B cell (primary cell): ENCODE measurements around the gene CDKAL1. TPM values are rescaled to one million over a fixed set of nuclear protein-coding genes. Genes with fewer than 3 reads are reported as not detected.

ENCODE experiments used
- ATAC-seq: fragments of 200-7000 bp; cut with Tn5 transposase; one replicate; pipeline ENCODE4 v1.10.0; 2021; ENCODE audit warnings: low read depth, mild to moderate bottlenecking, moderate number of reproducible peaks, moderate library complexity
- CTCF ChIA-PET: fragments of 350-600 bp; sonication (Branson Sonifier 250); formaldehyde crosslinking; loops from one replicate; lab custom pipeline; 2021; ENCODE audit warnings: antibody characterized with exemption, inconsistent platforms; lab: Charles Lee
- POLR2A ChIA-PET: fragments of 350-600 bp; sonication (Branson Sonifier 250); formaldehyde crosslinking; loops from one replicate; lab custom pipeline; 2021; ENCODE audit warnings: antibody characterized with exemption; lab: Charles Lee
- DNase-seq: peaks from one replicate; pipeline ENCODE4 v3.0.0; 2013
- H2AFZ ChIP-seq: 2 replicates; pipeline ENCODE4 v1.6.1; 2012; ENCODE audit warnings: mild to moderate bottlenecking, low read depth, low read length; ENCODE audit not compliant: insufficient read depth, poor library complexity, severe bottlenecking
- H3K27ac ChIP-seq, 2 donors: 1 replicate in 1 of 2; 2 replicates in 1 of 2; pipeline ENCODE4 v1.5.1; 2012 to 2013; ENCODE audit warnings: low read length in 2 of 2, mild to moderate bottlenecking in 2 of 2, moderate library complexity in 1 of 2
- H3K27me3 ChIP-seq, 4 experiments: fragments of 200-600 bp in 1 of 4; sonication (generic) in 1 of 4; replicated peaks in 1 of 4; 1 replicate in 2 of 4; 2 replicates in 2 of 4; pipeline versions ENCODE4 v1.6.1 to v1.7.0; 2013 to 2016; ENCODE audit warnings: low read length in 3 of 4, mild to moderate bottlenecking in 2 of 4, mixed read lengths in 1 of 4, moderate library complexity in 1 of 4; ENCODE audit not compliant: insufficient read depth in 4 of 4, control insufficient read depth in 3 of 4; ENCODE audit errors: control extremely low read depth in 1 of 4
- H3K36me3 ChIP-seq, 2 experiments: replicated peaks in 1 of 2; 1 replicate in 1 of 2; 2 replicates in 1 of 2; pipeline versions ENCODE4 v1.6.1 to v1.7.1; 2013; ENCODE audit warnings: low read length in 1 of 2; ENCODE audit not compliant: insufficient read depth in 2 of 2, control insufficient read depth in 1 of 2; ENCODE audit errors: control extremely low read depth in 1 of 2, extremely low read depth in 1 of 2
- H3K4me1 ChIP-seq, 2 donors: fragments of 200-600 bp in 1 of 2; sonication (generic) in 1 of 2; 1 replicate in 1 of 2; 2 replicates in 1 of 2; pipeline versions ENCODE4 v1.5.1 to v1.6.1; 2013 to 2017; ENCODE audit warnings: low read length in 2 of 2; ENCODE audit not compliant: control insufficient read depth in 2 of 2, insufficient read depth in 2 of 2
- H3K4me2 ChIP-seq: replicated peaks from 2 replicates; pipeline ENCODE3; 2012; ENCODE audit warnings: mild to moderate bottlenecking, low read depth, low read length; ENCODE audit not compliant: poor library complexity, severe bottlenecking
- H3K4me3 ChIP-seq, 5 experiments: fragments of 200-600 bp in 1 of 5; sonication (generic) in 1 of 5; 1 replicate in 3 of 5; 2 replicates in 2 of 5; pipeline versions ENCODE4 v1.5.1 to v1.7.0; 2011 to 2016; ENCODE audit warnings: low read length in 4 of 5, mild to moderate bottlenecking in 4 of 5, low read depth in 2 of 5, control low read depth in 1 of 5, moderate library complexity in 1 of 5; ENCODE audit not compliant: insufficient read depth in 1 of 5; ENCODE audit errors: control extremely low read depth in 1 of 5, extremely low read depth in 1 of 5
- H3K79me2 ChIP-seq: fragments of 200-600 bp; sonication (generic); one replicate; pipeline ENCODE4 v1.6.0; 2016; ENCODE audit warnings: low read length; ENCODE audit not compliant: control insufficient read depth, insufficient read depth
- H3K9ac ChIP-seq: fragments of 200-600 bp; sonication (generic); 2 replicates; pipeline ENCODE4 v1.6.1; 2017; ENCODE audit warnings: mild to moderate bottlenecking, low read length, moderate library complexity
- H3K9me3 ChIP-seq, 3 donors: one replicate each; pipeline versions ENCODE4 v1.6.1 to v1.7.1; 2013; ENCODE audit warnings: low read length in 2 of 3; ENCODE audit not compliant: control insufficient read depth in 2 of 3, insufficient read depth in 1 of 3; ENCODE audit errors: control extremely low read depth in 1 of 3
- H4K20me1 ChIP-seq: 2 replicates; pipeline ENCODE4 v1.6.0; 2012; ENCODE audit warnings: mild to moderate bottlenecking, low read length; ENCODE audit not compliant: insufficient read depth, control insufficient read depth, poor library complexity, severe bottlenecking
- H3K27ac Mint-ChIP-seq: one replicate; pipeline ENCODE4 v1.8.0; 2021; ENCODE audit warnings: mixed read lengths
- H3K27me3 Mint-ChIP-seq: one replicate; pipeline ENCODE4 v1.8.0; 2021; ENCODE audit warnings: mixed read lengths
- H3K4me1 Mint-ChIP-seq: one replicate; pipeline ENCODE4 v1.8.0; 2021; ENCODE audit warnings: mixed read lengths
- H3K4me3 Mint-ChIP-seq: one replicate; pipeline ENCODE4 v1.8.0; 2021; ENCODE audit warnings: mixed read lengths
- H3K9me3 Mint-ChIP-seq: one replicate; pipeline ENCODE4 v1.8.0; 2022; ENCODE audit warnings: mixed read lengths; ENCODE audit not compliant: insufficient read depth
- CTCF ChIP-seq: fragments of 200-600 bp; IDR thresholded peaks from one replicate; pipeline ENCODE4 v1.8.0; 2022; ENCODE audit warnings: antibody characterized with exemption, mild to moderate bottlenecking
- EZH2 ChIP-seq: IDR thresholded peaks from 2 replicates; pipeline ENCODE4 v1.6.1; 2012; ENCODE audit warnings: borderline replicate concordance, low read depth, mild to moderate bottlenecking, moderate library complexity, low read length; ENCODE audit not compliant: insufficient read depth, poor library complexity, severe bottlenecking
- WGBS: methylation state at CpG from one replicate; pipeline ENCODE4 v1.1.5; 2013; ENCODE audit warnings: missing lambda C conversion rate; ENCODE audit not compliant: insufficient coverage; 5-methylcytosine and 5-hydroxymethylcytosine counted together
- intact Hi-C: fragments of 100-400 bp; cut with micrococcal nuclease; formaldehyde crosslinking; loops from one replicate; pipeline ENCODE4 v1.10.0; 2022
- polyA plus RNA-seq: library from polyadenylated mRNA; depleted of rRNA; stranded (reverse); fragments of >200 nt; gene quantifications from 2 replicates; pipeline ENCODE4 v1.2.3, GENCODE V29; 2012
- total RNA-seq, 2 donors: library from RNA; stranded (reverse); fragments of 120-200 nt in 1 of 2; gene quantifications; 1 replicate in 1 of 2; 2 replicates in 1 of 2; pipeline versions ENCODE4 v1.2.3 to v1.2.4, GENCODE V29; 2013 to 2022

The CDKAL1 gene
- total and polyA plus RNA-seq, 2 donors (not counting 1 experiment from before 2014, with no cell fraction given): 6.1 to 33.3 TPM

GRCh38 chr6:20952699-20953474 is 418.6 kb downstream of the CDKAL1 start:
- H3K36me3 ChIP-seq: peaks cover 2 to 13% of the 10 kb centered on the region in 2 experiments
- TF ChIP-seq EZH2 (no peak), CTCF (no peak)
- H3K79me2 ChIP-seq: no peaks in the 10 kb centered on the region
- no peaks in the 10 kb centered on the region for H3K27me3 ChIP-seq
- H3K9me3 ChIP-seq: no peaks in the 10 kb centered on the region
- Mint-ChIP-seq H3K27ac (no peak overlapping the region), H3K27me3 (no peaks in the 10 kb centered on the region), H3K9me3 (no peaks in the 10 kb centered on the region), H3K4me3 (no peak overlapping the region), H3K4me1 (no peaks in the 10 kb centered on the region)
- no peak overlapping the region for H3K27ac ChIP-seq
- 93% methylated on average over 3 of the region's 5 CpGs for WGBS
- no peaks in the 10 kb centered on the region for H3K4me1 ChIP-seq
- no peak overlapping the region for H2AFZ ChIP-seq
- H3K4me3 ChIP-seq: no peak overlapping the region
- H4K20me1 ChIP-seq: no peaks in the 10 kb centered on the region
- H3K4me2 ChIP-seq: no peak overlapping the region
- H3K9ac ChIP-seq: no peak overlapping the region
- CTCF ChIA-PET: no interaction called here
- POLR2A ChIA-PET: no interaction called here
- no peak for ATAC-seq
- intact Hi-C loops: no loop called here
- DNase-seq: no peak

DNA sequence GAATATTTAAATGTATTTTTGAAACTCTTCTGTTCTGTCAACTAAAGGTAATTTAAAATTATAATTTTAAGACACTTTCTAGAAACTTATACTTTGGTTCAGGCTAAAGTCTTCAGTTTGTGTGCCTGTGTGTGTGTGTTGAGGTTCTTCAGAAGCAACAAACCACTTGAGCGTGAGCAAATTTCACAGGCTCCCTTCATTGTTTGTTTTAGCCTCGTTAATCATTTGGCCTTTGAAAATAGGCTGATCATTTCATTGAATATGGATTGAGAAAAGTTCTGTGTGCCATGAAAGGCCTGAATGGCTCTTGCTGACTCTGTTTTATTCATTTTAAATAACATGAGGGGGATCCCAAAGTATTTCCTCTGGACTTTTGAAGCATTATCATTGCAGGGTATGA is 420.1 kb downstream of the CDKAL1 start:
- intact Hi-C loops: no loop called here
- no peak overlapping the region for H3K4me3 ChIP-seq
- H3K9me3 Mint-ChIP-seq: no peaks in the 10 kb centered on the region
- no peaks in the 10 kb centered on the region for H3K4me1 Mint-ChIP-seq
- H3K27ac Mint-ChIP-seq: no peak overlapping the region
- 100% methylated on average over 1 of the region's 2 CpGs for WGBS
- TF ChIP-seq EZH2: no peak
- TF ChIP-seq CTCF: no peak
- H3K27me3 Mint-ChIP-seq: no peaks in the 10 kb centered on the region
- H2AFZ ChIP-seq: no peak overlapping the region
- H3K27me3 ChIP-seq: no peaks in the 10 kb centered on the region
- ChIA-PET CTCF (no interaction called here), POLR2A (no interaction called here)
- ATAC-seq: no peak
- no peak overlapping the region for H3K9ac ChIP-seq
- peaks cover 2 to 13% of the 10 kb centered on the region in 2 experiments for H3K36me3 ChIP-seq
- no peak overlapping the region for H3K4me2 ChIP-seq
- H3K4me1 ChIP-seq: no peaks in the 10 kb centered on the region
- no peaks in the 10 kb centered on the region for H3K79me2 ChIP-seq
- H4K20me1 ChIP-seq: no peaks in the 10 kb centered on the region
- H3K27ac ChIP-seq: no peak overlapping the region
- no peak overlapping the region for H3K4me3 Mint-ChIP-seq
- DNase-seq: no peak
- H3K9me3 ChIP-seq: no peaks in the 10 kb centered on the region
